ENCODE measurements around the gene FTH1. TPM values are rescaled to one million over a fixed set of nuclear protein-coding genes. Genes with fewer than 3 reads are reported as not detected.

Gene FTH1
- total RNA-seq, 4 donors from 2014 or later: 2,288 to 6,007 (median 4,694) TPM

DNA sequence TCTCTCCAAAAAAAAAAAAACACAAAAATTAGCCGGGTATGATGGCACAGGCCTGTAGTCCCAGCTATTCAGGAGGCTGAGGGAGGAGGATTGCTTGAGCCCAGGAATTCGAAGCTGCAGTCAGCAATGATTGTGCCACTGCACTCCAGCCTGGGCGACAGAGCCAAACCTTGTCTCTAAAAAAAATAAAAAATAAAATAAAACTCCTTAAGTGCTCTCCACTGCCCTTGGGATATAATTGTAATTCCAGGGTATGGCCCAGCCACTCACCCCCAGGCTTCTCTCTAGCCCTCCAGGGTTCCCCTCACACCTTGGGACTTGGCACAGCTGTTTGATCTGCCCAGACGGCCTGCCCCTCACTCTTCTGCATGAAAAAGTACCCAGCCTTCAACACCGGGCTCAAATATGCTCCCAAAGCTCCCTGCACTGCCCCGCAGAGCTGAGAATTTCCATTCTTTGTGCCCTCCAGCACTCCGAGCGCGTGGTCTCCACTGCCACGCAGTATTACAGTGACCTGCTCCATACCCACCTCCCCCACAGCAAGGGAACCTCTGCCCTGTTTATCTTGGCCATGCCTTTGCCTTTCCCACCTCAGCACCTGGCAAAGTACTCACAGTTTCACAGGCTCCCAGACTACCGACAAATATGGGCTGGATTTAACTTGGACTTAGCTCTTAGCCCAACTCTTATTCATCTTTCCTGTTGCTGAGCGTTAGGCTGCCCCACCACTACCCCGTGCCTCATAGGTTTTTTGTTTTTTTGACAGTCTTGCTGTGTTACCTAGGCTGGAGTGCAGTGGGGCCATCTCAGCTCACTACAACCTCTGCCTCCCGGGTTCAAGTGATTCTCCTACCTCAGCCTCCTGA lies 7.6 kb upstream of the FTH1 start:
- no peaks in the 10 kb centered on the region for H3K27me3 ChIP-seq
- TF ChIP-seq POLR2A (IDR thresholded peaks at IDR 0.05): no peak
- peak in 2 of 3 donors; percentile 10 to 19 for TF ChIP-seq POLR2AphosphoS5 (IDR thresholded peaks at IDR 0.05)
- peak; percentile 57 for DNase-seq
- WGBS, 2 donors (ENCODE audit: low coverage in 1 of 2): 54 to 80% methylated on average over 1 to 14 of the region's 14 CpGs
- intact Hi-C loops (cut with DNase I; ENCODE audit: low total_unique reads) (no loop called here), in situ Hi-C loops (cut with MboI; ENCODE audit: low pct_ligation_motif_present in 1 of 4, low pct_unique_long_range_greater_than_20kb in 1 of 4, low sequenced_read_pairs in 3 of 4) (no loop called here)
- peaks cover 49 to 80% (median 68%) of the 10 kb centered on the region in 4 donors for H3K4me1 ChIP-seq
- H3K27ac ChIP-seq: peak overlapping the region; percentile 36 to 99 (median 54)
- H3K36me3 ChIP-seq: no peaks in the 10 kb centered on the region
- no peaks in the 10 kb centered on the region for H3K9me3 ChIP-seq
- no peak overlapping the region for H3K4me3 ChIP-seq

DNA sequence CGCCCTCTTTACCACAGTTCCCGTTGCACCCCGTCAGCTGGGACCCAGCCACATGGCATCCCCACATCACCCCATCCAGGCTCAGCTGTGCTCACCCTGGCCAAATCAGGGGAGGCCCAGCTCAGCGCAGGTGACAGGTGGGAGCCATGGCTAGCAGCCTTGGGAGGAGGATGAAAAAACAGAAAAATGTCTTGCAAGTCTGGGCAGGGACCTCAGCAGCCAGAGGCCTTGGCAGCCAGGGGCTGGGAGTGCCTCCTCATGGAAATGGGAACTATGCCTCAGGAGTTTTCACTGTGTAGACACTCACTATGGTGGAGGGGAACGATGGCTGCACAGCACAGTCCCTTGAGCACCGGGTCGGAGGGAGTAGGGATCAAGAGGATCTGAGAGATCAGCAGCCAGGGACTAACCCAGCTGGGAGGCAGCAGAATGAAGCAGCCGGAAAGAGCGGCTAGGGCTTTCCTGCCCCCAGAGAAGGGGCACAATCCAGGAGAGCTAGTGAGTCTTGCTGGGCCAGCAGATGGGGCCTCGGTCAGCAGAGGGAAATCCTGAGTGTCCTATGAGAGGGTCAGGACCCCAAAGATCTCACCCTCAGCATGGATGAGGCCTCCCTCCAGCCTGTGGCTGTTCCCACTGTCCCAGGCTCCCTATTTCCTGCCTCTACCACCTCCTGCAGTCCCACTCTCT lies 6.2 kb upstream of the FTH1 start:
- WGBS, 2 donors (ENCODE audit: low coverage in 1 of 2): 78 to 80% methylated on average over 1 to 10 of the region's 10 CpGs
- Histone ChIP-seq H3K27ac (peak overlapping the region; percentile 99 to 100 (median 100)), H3K4me1 (peaks cover 54 to 89% (median 80%) of the 10 kb centered on the region in 4 donors), H3K4me3 (no peak overlapping the region), H3K27me3 (no peaks in the 10 kb centered on the region), H3K9me3 (no peaks in the 10 kb centered on the region), H3K36me3 (no peaks in the 10 kb centered on the region)
- in situ Hi-C loops (cut with MboI; ENCODE audit: low pct_ligation_motif_present in 1 of 4, low pct_unique_long_range_greater_than_20kb in 1 of 4, low sequenced_read_pairs in 3 of 4) (no loop called here), intact Hi-C loops (cut with DNase I; ENCODE audit: low total_unique reads) (no loop called here)
- TF ChIP-seq POLR2A (IDR thresholded peaks at IDR 0.05): no peak
- no peak for TF ChIP-seq CTCF (IDR thresholded peaks at IDR 0.05)
- TF ChIP-seq POLR2AphosphoS5 (IDR thresholded peaks at IDR 0.05): no peak
- TF ChIP-seq EP300 (IDR thresholded peaks at IDR 0.05; ENCODE audit: low read depth): no peak
- no peak for DNase-seq

- Histone ChIP-seq H3K27me3 (no peaks in the 10 kb centered on the region), H3K4me3 (no peak overlapping the region), H3K4me1 (peaks cover 55 to 89% (median 83%) of the 10 kb centered on the region in 4 donors), H3K27ac (peak overlapping the region; percentile 99 to 100 (median 100)), H3K9me3 (no peaks in the 10 kb centered on the region), H3K36me3 (no peaks in the 10 kb centered on the region)
- intact Hi-C loops (cut with DNase I; ENCODE audit: low total_unique reads): no loop called here
- in situ Hi-C loops (cut with MboI; ENCODE audit: low pct_ligation_motif_present in 1 of 4, low pct_unique_long_range_greater_than_20kb in 1 of 4, low sequenced_read_pairs in 3 of 4): no loop called here
- no peak for DNase-seq
- WGBS, 2 donors (ENCODE audit: low coverage in 1 of 2): 26 to 37% methylated on average over 5 to 11 of the region's 11 CpGs
- TF ChIP-seq EP300 (IDR thresholded peaks at IDR 0.05; ENCODE audit: low read depth) (no peak), POLR2AphosphoS5 (IDR thresholded peaks at IDR 0.05) (peak in 2 of 3 donors; percentile 47 to 64)
Observed at GRCh38 chr11:61972672-61973475, 5.4 kb upstream of the FTH1 start.

DNA sequence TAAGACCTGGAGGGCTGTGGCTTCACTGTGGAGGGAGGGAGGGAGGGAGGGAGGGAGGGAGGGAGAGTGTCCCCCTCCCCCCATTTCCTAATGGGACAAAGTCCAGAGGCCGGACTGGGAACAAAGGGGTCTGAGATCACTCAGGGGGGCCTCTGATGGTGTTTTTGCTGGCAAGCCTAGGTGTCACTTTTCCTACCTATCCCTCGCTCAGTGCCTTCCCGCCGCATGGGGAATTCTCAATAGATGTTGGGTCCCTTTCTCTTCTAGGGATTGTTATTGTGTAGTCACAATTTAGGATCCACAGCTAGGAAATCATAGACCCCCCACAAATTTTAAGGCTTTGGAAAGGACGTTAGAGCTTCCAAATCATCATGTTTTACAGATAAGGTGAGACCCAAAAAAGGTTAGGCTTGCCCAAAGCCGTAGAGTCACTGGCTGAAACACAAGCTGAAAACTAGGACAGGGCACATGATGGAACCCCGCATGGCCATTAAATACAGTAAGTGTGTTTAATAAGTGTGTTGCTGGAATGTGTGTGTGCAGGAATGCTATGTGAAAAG lies 4.8 kb upstream of the FTH1 start:
- Histone ChIP-seq H3K27ac (peak overlapping the region; percentile 99 to 100 (median 100)), H3K4me1 (peaks cover 55 to 89% (median 81%) of the 10 kb centered on the region in 4 donors), H3K9me3 (no peaks in the 10 kb centered on the region), H3K36me3 (no peaks in the 10 kb centered on the region), H3K4me3 (peak overlapping the region in 1 of 4 donors; percentile 19), H3K27me3 (no peaks in the 10 kb centered on the region)
- intact Hi-C loops (cut with DNase I; ENCODE audit: low total_unique reads): no loop called here
- no peak for DNase-seq
- in situ Hi-C loops (cut with MboI; ENCODE audit: low pct_ligation_motif_present in 1 of 4, low pct_unique_long_range_greater_than_20kb in 1 of 4, low sequenced_read_pairs in 3 of 4): no loop called here
- TF ChIP-seq POLR2AphosphoS5 (IDR thresholded peaks at IDR 0.05): no peak
- no peak for TF ChIP-seq POLR2A (IDR thresholded peaks at IDR 0.05)
- no peak for TF ChIP-seq CTCF (IDR thresholded peaks at IDR 0.05)
- TF ChIP-seq EP300 (IDR thresholded peaks at IDR 0.05; ENCODE audit: low read depth): no peak
- WGBS, 2 donors (ENCODE audit: low coverage in 1 of 2): 48 to 59% methylated on average over 5 to 7 of the region's 7 CpGs

Data from transverse colon (tissue), 4 donors.